Measurements from ENCODE around the gene TRIM29.

DNA sequence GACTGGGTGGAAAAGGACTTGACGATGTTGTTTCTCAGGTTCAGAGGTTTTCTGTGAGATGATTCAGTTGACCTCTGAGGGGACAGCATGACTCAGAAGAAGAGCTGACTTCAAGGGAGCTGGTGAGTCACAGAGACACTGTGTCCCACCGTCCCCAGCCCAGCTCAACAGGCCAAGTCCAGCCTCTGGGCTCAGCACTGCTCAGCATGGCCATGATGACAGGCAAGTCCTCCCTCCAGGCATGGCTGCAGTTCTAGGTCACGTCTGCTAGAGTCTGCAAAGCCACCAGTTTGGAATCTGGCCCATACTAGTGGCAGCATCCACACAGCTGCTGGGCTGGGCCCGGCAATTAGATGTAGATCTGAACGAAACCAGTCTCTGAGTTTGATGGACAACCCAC lies 12.9 kb downstream of the TRIM29 start:
- TF ChIP-seq POLR2A (IDR thresholded peaks at IDR 0.05) = no peak
- TF ChIP-seq, protein P1, sequence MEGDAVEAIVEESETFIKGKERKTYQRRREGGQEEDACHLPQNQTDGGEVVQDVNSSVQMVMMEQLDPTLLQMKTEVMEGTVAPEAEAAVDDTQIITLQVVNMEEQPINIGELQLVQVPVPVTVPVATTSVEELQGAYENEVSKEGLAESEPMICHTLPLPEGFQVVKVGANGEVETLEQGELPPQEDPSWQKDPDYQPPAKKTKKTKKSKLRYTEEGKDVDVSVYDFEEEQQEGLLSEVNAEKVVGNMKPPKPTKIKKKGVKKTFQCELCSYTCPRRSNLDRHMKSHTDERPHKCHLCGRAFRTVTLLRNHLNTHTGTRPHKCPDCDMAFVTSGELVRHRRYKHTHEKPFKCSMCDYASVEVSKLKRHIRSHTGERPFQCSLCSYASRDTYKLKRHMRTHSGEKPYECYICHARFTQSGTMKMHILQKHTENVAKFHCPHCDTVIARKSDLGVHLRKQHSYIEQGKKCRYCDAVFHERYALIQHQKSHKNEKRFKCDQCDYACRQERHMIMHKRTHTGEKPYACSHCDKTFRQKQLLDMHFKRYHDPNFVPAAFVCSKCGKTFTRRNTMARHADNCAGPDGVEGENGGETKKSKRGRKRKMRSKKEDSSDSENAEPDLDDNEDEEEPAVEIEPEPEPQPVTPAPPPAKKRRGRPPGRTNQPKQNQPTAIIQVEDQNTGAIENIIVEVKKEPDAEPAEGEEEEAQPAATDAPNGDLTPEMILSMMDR (IDR thresholded peaks at IDR 0.05) = no peak
